Right lung (tissue), 5 donors: ENCODE results near the gene RNASE7. TPM values are rescaled to one million over a fixed set of nuclear protein-coding genes. Genes with fewer than 3 reads are reported as not detected.
A peak's percentile ranks its signal among the peaks of the same experiment; 100 is the strongest.

ENCODE experiments used
- DNase-seq, 2 donors: peaks; one replicate each; pipeline ENCODE4 v3.0.0-alpha.2; 2013
- polyA plus RNA-seq, 5 donors: library from polyadenylated mRNA; unstranded; fragments of 120-200 nt; gene quantifications; one replicate each; pipeline versions ENCODE4 v1.2.1 to v1.2.3, GENCODE V29; 2013; ENCODE audit warnings: inconsistent platforms in 1 of 5, low replicate concordance in 1 of 5; ENCODE audit not compliant: insufficient read length in 5 of 5, insufficient read depth in 1 of 5

RNASE7 gene
- polyA plus RNA-seq, 5 donors: 0.12 to 0.13 (median 0.12) TPM; not detected in 2

DNA sequence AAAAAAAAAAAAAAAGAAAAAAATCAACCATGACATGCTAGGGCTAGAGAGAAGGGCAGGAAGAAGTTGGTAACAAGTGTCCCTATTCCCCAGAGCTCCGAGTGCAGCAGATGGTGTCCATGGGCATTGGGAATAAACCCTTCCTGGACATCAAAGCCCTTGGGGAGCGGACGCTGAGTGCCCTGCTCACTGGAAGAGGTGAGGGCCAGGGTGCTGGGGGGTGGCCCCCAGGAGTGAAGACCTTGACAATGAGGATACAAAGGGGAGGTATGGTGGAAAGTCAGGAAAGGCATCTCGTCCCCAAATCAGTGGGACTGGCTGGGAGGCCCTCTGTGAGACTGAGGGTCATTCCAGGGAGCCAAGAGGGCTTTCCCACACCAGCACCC, 44.7 kb downstream of the RNASE7 start:
- DNase-seq: no peak

- DNase-seq: no peak
Measured at GRCh38 chr14:21087294-21088091, 45.3 kb downstream of the RNASE7 start.

DNA sequence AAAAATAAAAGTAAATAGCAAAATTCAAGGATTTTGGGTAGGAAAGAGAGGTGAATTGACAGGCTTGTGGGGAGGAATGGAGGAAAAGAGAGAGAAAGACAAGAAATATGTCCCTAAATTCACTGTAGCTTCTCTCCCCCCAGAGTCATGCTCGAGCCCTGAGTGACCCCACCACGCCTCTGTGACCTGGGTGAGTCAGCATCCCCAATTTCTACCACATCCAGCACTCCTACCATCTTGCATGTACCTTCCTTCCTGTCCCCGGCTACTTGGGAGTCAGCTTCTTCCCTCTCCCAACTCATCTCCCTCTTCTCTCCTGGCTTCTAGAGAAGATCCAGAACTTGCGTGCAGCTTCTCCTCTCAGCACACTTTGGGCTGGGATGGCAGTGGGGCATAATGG, 46.5 kb downstream of the RNASE7 start:
- no peak for DNase-seq

DNA sequence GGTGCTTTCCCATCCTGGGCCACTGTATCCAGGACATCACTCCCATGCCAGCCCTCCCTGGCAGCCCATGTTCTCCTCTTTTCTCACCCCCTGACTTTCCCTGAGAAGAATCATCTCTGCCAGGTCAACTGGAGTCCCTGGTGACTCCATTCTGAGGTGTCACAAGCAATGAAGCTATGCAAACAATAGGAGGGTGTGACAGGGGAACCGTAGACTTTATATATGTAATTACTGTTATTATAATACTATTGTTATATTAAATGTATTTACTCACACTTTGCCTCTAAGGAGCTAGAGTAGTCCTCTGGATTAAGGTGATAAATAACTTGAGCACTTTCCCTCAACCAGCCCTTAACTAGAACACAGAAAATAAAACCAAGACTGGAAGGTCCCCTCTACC, 47.1 kb downstream of the RNASE7 start:
- DNase-seq: no peak

DNA sequence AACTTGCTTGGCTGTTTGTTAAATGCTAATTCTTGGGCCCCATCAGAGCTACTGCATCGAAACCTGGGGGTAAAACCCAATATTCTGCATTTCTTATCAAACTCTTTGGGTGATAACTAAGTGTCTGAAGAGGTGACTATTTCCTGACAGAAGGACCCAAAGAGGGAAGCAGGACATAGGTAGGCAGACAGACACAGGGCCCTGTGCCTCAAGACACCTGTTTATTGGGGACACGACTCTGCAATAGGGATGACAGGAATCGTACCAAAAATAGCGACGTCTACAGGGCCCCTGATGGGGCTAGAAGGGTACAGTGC, 47.7 kb downstream of the RNASE7 start:
- DNase-seq: no peak

- DNase-seq: no peak
Measured at GRCh38 chr14:21090194-21090939, 48.2 kb downstream of the RNASE7 start.

- DNase-seq: no peak
Measured at GRCh38 chr14:21090940-21091663, 48.9 kb downstream of the RNASE7 start.

- no peak for DNase-seq
Measured at GRCh38 chr14:21091821-21092272, 49.7 kb downstream of the RNASE7 start.

DNA sequence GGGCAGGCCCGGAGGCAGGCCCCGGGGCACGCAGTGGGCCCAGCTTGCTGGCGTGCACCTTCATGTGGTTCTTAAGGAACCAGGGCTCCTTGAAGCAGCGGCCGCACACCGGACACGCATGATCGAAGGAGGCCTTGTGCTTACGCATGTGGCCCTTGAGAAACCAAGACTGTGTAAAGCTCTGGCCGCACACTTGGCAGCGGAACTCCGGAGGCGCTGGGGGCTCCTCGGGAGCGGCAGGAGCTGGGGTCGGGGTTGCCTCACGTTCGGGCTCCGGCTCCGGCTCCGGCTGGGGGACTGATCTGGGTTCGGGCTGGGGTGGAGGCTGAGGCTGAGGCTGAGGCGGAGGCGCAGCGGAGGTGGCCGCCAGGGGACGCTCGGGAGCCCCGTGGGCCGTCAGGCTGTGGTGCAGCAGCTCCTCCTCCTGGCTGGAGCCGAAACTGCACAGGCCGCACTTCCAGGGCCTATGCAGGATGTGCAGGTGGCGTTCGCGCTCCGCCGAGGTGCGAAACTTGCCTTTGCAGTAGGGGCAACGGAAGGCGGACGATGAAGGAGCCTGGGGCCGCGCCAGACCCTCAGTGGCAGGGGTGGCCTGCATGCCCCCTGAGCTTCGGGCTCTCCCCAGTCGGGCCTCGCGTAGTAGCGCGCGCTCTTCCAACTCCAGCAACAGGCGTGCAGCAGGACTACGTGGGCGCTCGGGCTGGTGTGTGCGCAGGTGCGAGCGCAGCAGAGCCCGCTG, 50.3 kb downstream of the RNASE7 start:
- DNase-seq: peak in 1 of 2 donors; percentile 80

GRCh38 chr14:21093018-21093417, 50.9 kb downstream of the RNASE7 start:
- DNase-seq: no peak

Other genes starting within 250 kb of the RNASE7 start
- gene RNASE1, start 239.5 kb upstream of the RNASE7 start, polyA plus RNA-seq: 100 to 1,000 TPM; 299 to 478 (median 401) TPM
- 1 to 10 TPM in 1 of 5 donors, under 1 TPM in 3, not detected in 1; 0.44 to 1.6 (median 0.72) TPM for gene RNASE3, start 151.0 kb upstream of the RNASE7 start, polyA plus RNA-seq
- 1 to 10 TPM; 1.2 to 2.5 (median 1.8) TPM for gene RNASE2, start 86.9 kb upstream of the RNASE7 start, polyA plus RNA-seq
- 100 to 1,000 TPM; 104 to 139 (median 116) TPM for gene METTL17, start 52.4 kb upstream of the RNASE7 start, polyA plus RNA-seq
- gene SLC39A2, start 43.1 kb upstream of the RNASE7 start, polyA plus RNA-seq: under 1 TPM in 2 of 5 donors, not detected in 3; 0.14 to 0.49 TPM
- 100 to 1,000 TPM; 123 to 163 (median 138) TPM for gene NDRG2, start 17.3 kb upstream of the RNASE7 start, polyA plus RNA-seq
- gene TPPP2, start 12.1 kb upstream of the RNASE7 start, polyA plus RNA-seq: under 1 TPM; 0.12 to 0.39 (median 0.23) TPM
- under 1 TPM in 1 of 5 donors, not detected in 4; 0.16 TPM for gene RNASE13, start 7.6 kb upstream of the RNASE7 start, polyA plus RNA-seq
- not detected for gene RNASE8, start 15.5 kb downstream of the RNASE7 start, polyA plus RNA-seq
- gene ARHGEF40, start 27.9 kb downstream of the RNASE7 start, polyA plus RNA-seq: 10 to 100 TPM; 69.5 to 88.8 (median 83.3) TPM
- 10 to 100 TPM; 28.2 to 49.2 (median 34.2) TPM for gene ZNF219, start 56.3 kb downstream of the RNASE7 start, polyA plus RNA-seq
- 1 to 10 TPM in 3 of 5 donors, under 1 TPM in 2; 0.74 to 2.3 (median 1.0) TPM for gene TMEM253, start 58.7 kb downstream of the RNASE7 start, polyA plus RNA-seq
- under 1 TPM; 0.03 to 0.36 (median 0.10) TPM for gene OR5AU1, start 113.7 kb downstream of the RNASE7 start, polyA plus RNA-seq
- 100 to 1,000 TPM; 694 to 979 (median 852) TPM for gene HNRNPC, start 227.1 kb downstream of the RNASE7 start, polyA plus RNA-seq
- under 1 TPM; 0.53 to 0.93 (median 0.74) TPM for gene RPGRIP1, start 237.7 kb downstream of the RNASE7 start, polyA plus RNA-seq